Upper lobe of left lung (tissue), 6 donors: ENCODE measurements around the gene OGDH. TPM values are rescaled to one million over a fixed set of nuclear protein-coding genes. Genes with fewer than 3 reads are reported as not detected.

ENCODE experiments used
- ATAC-seq, 2 donors: fragments of 200-7000 bp; cut with Tn5 transposase; one replicate each; pipeline ENCODE4 v1.9.1; 2022; ENCODE audit warnings: mild to moderate bottlenecking in 2 of 2, moderate library complexity in 2 of 2; ENCODE audit not compliant: low FRiP score in 2 of 2
- DNase-seq, 2 donors: peaks; one replicate each; pipeline ENCODE4 v3.0.0-alpha.2; 2019 to 2020
- H3K27ac ChIP-seq, 4 donors: fragments of 200-600 bp; sonication (generic); one replicate each; pipeline ENCODE4 v1.5.1; 2016 to 2019
- H3K27me3 ChIP-seq, 4 donors: fragments of 200-600 bp; sonication (generic); one replicate each; pipeline ENCODE4 v1.5.1; 2017 to 2019
- H3K36me3 ChIP-seq, 4 donors: fragments of 200-600 bp; sonication (generic); one replicate each; pipeline ENCODE4 v1.5.1; 2016 to 2019
- H3K4me1 ChIP-seq, 4 donors: fragments of 200-600 bp; sonication (generic); one replicate each; pipeline ENCODE4 v1.5.1; 2018 to 2019
- H3K4me3 ChIP-seq, 4 donors: fragments of 200-600 bp; sonication (generic); one replicate each; pipeline ENCODE4 v1.5.1; 2017 to 2019; ENCODE audit warnings: mild to moderate bottlenecking in 2 of 4, moderate library complexity in 1 of 4
- H3K9me3 ChIP-seq, 4 donors: fragments of 200-600 bp; sonication (generic); one replicate each; pipeline ENCODE4 v1.5.1; 2018 to 2019
- EP300 ChIP-seq, 4 donors: sonication (generic); formaldehyde crosslinking; IDR thresholded peaks; one replicate each; pipeline ENCODE4 v1.5.1; 2017; ENCODE audit warnings: antibody characterized with exemption in 4 of 4, control low read depth in 2 of 4
- POLR2A ChIP-seq, 4 donors: fragments of 450-650 bp; IDR thresholded peaks; one replicate each; pipeline ENCODE4 v1.5.1; 2016 to 2017; ENCODE audit warnings: antibody characterized with exemption in 4 of 4, mild to moderate bottlenecking in 2 of 4
- POLR2AphosphoS5 ChIP-seq, 2 donors: sonication (generic); formaldehyde crosslinking; IDR thresholded peaks; one replicate each; pipeline ENCODE4 v1.5.1; 2017; ENCODE audit warnings: antibody characterized with exemption in 2 of 2
- WGBS, 2 donors: methylation state at CpG; one replicate each; pipeline ENCODE4 v1.1.5; 2017 to 2018; 5-methylcytosine and 5-hydroxymethylcytosine counted together
- total RNA-seq, 6 donors: library from RNA; depleted of rRNA in 4 of 6; stranded (reverse); fragments of >200 nt in 4 of 6; gene quantifications; one replicate each; pipeline versions ENCODE4 v1.1.0 to v1.2.1, GENCODE V29; 2016 to 2021
- TF ChIP-seq, protein P1 (sequence below), 6 experiments: fragments of 450-650 bp in 4 of 6; fragments of 200-600 bp in 2 of 6; sonication (generic) in 2 of 6; IDR thresholded peaks; one replicate each; pipeline ENCODE4 v1.5.1; 2016 to 2019; ENCODE audit warnings: antibody characterized with exemption in 6 of 6
- donor health status: DM: no; HTN: no; CAD: no; lungs with moderate emphysema.
- donor health status: DM: no; HTN: yes; CAD: no; lungs with severe emphysema.

Gene OGDH
- total RNA-seq, 6 donors from 2014 or later: 76.1 to 160 (median 134) TPM

- Histone ChIP-seq H3K4me3 (no peak overlapping the region), H3K36me3 (peaks cover 0 to 34% (median 20%) of the 10 kb centered on the region in 4 donors), H3K9me3 (no peaks in the 10 kb centered on the region), H3K27me3 (no peaks in the 10 kb centered on the region), H3K4me1 (peaks cover 53 to 66% (median 65%) of the 10 kb centered on the region in 4 donors), H3K27ac (peak overlapping the region in 3 of 4 donors; percentile 18 to 51 (median 21))
- no peak for TF ChIP-seq EP300 (IDR thresholded peaks at IDR 0.05)
- TF ChIP-seq, protein P1, sequence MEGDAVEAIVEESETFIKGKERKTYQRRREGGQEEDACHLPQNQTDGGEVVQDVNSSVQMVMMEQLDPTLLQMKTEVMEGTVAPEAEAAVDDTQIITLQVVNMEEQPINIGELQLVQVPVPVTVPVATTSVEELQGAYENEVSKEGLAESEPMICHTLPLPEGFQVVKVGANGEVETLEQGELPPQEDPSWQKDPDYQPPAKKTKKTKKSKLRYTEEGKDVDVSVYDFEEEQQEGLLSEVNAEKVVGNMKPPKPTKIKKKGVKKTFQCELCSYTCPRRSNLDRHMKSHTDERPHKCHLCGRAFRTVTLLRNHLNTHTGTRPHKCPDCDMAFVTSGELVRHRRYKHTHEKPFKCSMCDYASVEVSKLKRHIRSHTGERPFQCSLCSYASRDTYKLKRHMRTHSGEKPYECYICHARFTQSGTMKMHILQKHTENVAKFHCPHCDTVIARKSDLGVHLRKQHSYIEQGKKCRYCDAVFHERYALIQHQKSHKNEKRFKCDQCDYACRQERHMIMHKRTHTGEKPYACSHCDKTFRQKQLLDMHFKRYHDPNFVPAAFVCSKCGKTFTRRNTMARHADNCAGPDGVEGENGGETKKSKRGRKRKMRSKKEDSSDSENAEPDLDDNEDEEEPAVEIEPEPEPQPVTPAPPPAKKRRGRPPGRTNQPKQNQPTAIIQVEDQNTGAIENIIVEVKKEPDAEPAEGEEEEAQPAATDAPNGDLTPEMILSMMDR (IDR thresholded peaks at IDR 0.05): no peak
- no peak for TF ChIP-seq POLR2AphosphoS5 (IDR thresholded peaks at IDR 0.05)
- no peak for TF ChIP-seq POLR2A (IDR thresholded peaks at IDR 0.05)
- DNase-seq (no peak), ATAC-seq (peak in 1 of 2 donors; percentile 15)
- 51 to 58% methylated on average over 6 of the region's 6 CpGs for WGBS, 2 donors
Measured at GRCh38 chr7:44625526-44626471, 19.4 kb downstream of the OGDH start.

GRCh38 chr7:44626620-44627019 is 20.2 kb downstream of the OGDH start:
- WGBS, 2 donors: 69 to 75% methylated on average over 4 of the region's 4 CpGs
- DNase-seq (no peak), ATAC-seq (no peak)
- Histone ChIP-seq H3K36me3 (peaks cover 0 to 34% (median 20%) of the 10 kb centered on the region in 4 donors), H3K27me3 (no peaks in the 10 kb centered on the region), H3K27ac (peak overlapping the region in 2 of 4 donors; percentile 36 to 51), H3K4me1 (peaks cover 58 to 69% (median 67%) of the 10 kb centered on the region in 4 donors), H3K4me3 (no peak overlapping the region), H3K9me3 (no peaks in the 10 kb centered on the region)
- no peak for TF ChIP-seq POLR2AphosphoS5 (IDR thresholded peaks at IDR 0.05)
- TF ChIP-seq POLR2A (IDR thresholded peaks at IDR 0.05): no peak
- no peak for TF ChIP-seq EP300 (IDR thresholded peaks at IDR 0.05)
- TF ChIP-seq, protein P1 (IDR thresholded peaks at IDR 0.05): no peak

DNA sequence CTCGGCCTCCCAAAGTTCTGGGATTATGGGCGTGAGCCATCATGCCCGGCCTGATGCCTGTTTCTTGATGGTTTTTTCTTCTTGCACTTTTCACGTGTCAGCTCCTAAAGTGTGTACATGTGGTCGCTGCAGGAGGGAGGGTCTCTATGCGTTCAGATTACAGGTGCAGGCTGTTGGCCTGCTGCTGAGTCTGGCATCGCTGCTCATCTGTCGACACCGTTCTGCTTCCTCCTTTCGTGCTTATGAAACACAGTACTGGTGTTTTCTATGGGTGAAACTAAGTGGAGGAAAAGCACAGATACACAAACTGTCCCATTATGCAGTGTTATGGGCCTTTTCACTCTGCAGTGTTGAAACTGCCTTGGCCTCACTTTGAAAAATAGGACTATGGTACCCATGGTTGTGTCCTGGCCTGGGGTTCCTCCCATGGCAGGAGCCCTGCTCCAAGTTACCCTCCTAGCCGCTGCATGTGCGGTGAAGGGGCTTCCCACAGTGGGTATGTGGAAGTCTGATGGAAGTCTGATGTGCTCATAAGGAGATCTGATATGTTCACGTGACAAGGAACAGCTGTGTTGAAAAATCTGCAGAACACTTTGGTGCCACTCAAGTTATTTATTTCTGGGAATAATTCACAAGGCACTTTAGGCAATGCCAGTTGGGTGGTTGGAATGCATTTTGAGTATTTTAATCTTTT is 23.5 kb downstream of the OGDH start:
- Histone ChIP-seq H3K4me1 (peaks cover 71 to 83% (median 78%) of the 10 kb centered on the region in 4 donors), H3K9me3 (no peaks in the 10 kb centered on the region), H3K4me3 (no peak overlapping the region), H3K27ac (peak overlapping the region; percentile 73 to 84 (median 81)), H3K36me3 (peaks cover 0 to 27% (median 16%) of the 10 kb centered on the region in 4 donors), H3K27me3 (no peaks in the 10 kb centered on the region)
- peak; percentile 2 to 44 for ATAC-seq
- peak in 1 of 2 donors; percentile 46 for DNase-seq
- 48 to 74% methylated on average over 11 to 13 of the region's 13 CpGs for WGBS, 2 donors
- TF ChIP-seq EP300 (IDR thresholded peaks at IDR 0.05) (peak in 1 of 4 donors; percentile 75), POLR2A (IDR thresholded peaks at IDR 0.05) (no peak), POLR2AphosphoS5 (IDR thresholded peaks at IDR 0.05) (peak in 1 of 2 donors; percentile 5)
- TF ChIP-seq, protein P1 (IDR thresholded peaks at IDR 0.05): no peak

DNA sequence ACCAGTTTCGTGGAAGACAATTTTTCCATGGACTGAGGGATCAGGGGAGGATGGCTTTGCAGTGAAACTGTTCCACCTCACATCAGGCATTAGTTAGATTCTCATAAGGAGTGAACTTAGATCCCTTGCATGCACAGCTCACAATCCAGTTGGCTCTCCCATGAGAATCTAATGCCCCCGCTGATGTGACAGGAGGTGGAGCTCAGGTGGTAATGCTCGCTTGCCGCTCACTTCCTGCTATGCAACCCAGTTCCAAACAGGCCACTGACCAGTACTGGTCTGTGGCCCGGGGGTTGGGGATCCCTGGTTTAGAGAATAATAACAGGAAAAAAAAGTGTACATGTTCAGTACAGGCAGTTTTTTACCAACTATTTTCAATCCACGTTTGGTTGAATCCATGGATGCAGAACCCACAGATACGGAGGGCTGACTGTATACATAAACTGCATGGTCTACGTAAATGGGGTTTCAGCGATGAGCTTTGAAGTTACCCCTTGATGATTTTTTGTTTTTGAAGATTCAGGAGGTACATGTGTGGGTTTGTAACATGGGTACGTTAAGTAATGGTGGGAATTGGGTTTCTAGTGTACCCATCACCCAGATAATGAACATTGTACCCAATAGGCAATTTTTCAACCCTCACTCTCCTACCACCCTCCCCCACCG is 24.5 kb downstream of the OGDH start:
- Histone ChIP-seq H3K27ac (peak overlapping the region; percentile 73 to 84 (median 81)), H3K36me3 (peaks cover 0 to 17% (median 9%) of the 10 kb centered on the region in 4 donors), H3K9me3 (no peaks in the 10 kb centered on the region), H3K4me1 (peaks cover 66 to 86% (median 80%) of the 10 kb centered on the region in 4 donors), H3K27me3 (no peaks in the 10 kb centered on the region), H3K4me3 (no peak overlapping the region)
- TF ChIP-seq EP300 (IDR thresholded peaks at IDR 0.05) (no peak), POLR2A (IDR thresholded peaks at IDR 0.05) (no peak), POLR2AphosphoS5 (IDR thresholded peaks at IDR 0.05) (no peak)
- TF ChIP-seq, protein P1 (IDR thresholded peaks at IDR 0.05): no peak
- 56 to 69% methylated on average over 8 to 11 of the region's 11 CpGs for WGBS, 2 donors
- DNase-seq: peak in 1 of 2 donors; percentile 49
- ATAC-seq: no peak
